HL-60 (cell line): ENCODE data around the gene RGS7.

Experiments used
- DNase-seq, 2 experiments: peaks; one replicate each; pipeline ENCODE4 v3.0.0-alpha.2; 2010 to 2020; ENCODE audit warnings: low read depth in 1 of 2, low spot score in 1 of 2
- H3K27ac ChIP-seq: fragments of 250-450 bp; sonication (Bioruptor Pico); replicated peaks from 2 replicates; pipeline ENCODE4 v1.5.1; 2020; ENCODE audit warnings: mild to moderate bottlenecking, moderate library complexity
- H3K27me3 ChIP-seq: fragments of 250-450 bp; sonication (Bioruptor Pico); 2 replicates; pipeline ENCODE4 v1.5.1; 2021; ENCODE audit warnings: mild to moderate bottlenecking, moderate library complexity; ENCODE audit not compliant: insufficient read depth, poor library complexity, severe bottlenecking
- H3K4me3 ChIP-seq: replicated peaks from 2 replicates; pipeline ENCODE4 v1.5.1; 2011; ENCODE audit warnings: mild to moderate bottlenecking, control low read depth, low read length; ENCODE audit not compliant: insufficient read depth
- CTCF ChIP-seq: IDR thresholded peaks from one replicate; pipeline ENCODE4 v1.5.1; 2011; ENCODE audit warnings: low read length, control low read depth, inconsistent platforms; ENCODE audit not compliant: insufficient read depth
- GABPA ChIP-seq: IDR thresholded peaks from 2 replicates; pipeline ENCODE4 v1.6.1; 2012; ENCODE audit warnings: low read depth
- POLR2AphosphoS5 ChIP-seq: IDR thresholded peaks from 2 replicates; pipeline ENCODE4 v1.6.1; 2012; ENCODE audit warnings: low read depth
- SPI1 ChIP-seq: IDR thresholded peaks from 2 replicates; pipeline ENCODE4 v1.6.1; 2012; ENCODE audit warnings: low read depth, mild to moderate bottlenecking, borderline replicate concordance
- TF ChIP-seq, protein P1 (sequence below): IDR thresholded peaks from 2 replicates; pipeline ENCODE4 v1.6.1; 2012; ENCODE audit warnings: low read depth; ENCODE audit not compliant: insufficient replicate concordance

RGS7 gene

DNA sequence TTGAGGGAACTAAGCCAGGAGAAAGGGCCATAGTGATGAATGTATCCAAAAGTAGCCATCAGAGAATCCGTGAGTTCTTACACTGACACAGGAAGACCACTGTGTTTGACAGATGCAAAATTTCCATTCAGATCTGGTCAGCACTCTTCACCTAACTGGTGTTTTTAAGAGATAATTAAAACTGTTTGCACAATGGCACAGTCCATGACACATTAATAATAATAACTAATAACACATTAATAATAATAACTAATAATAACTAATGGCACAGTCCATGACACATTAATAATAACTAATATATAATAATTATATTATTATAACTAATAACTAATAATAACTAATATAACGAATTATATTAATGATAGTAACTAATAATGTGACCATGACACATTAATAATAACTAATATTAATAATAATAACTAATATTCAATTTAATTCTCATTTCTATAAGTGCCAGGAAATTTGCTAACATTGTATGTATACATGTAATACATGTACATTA is 195.8 kb downstream of the RGS7 start:
- H3K4me3 ChIP-seq, result no peak overlapping the region
- no peak for DNase-seq
- H3K27ac ChIP-seq, result no peak overlapping the region
- H3K27me3 ChIP-seq, result no peaks in the 10 kb centered on the region
- TF ChIP-seq CTCF, result no peak
- TF ChIP-seq GABPA, result no peak

DNA sequence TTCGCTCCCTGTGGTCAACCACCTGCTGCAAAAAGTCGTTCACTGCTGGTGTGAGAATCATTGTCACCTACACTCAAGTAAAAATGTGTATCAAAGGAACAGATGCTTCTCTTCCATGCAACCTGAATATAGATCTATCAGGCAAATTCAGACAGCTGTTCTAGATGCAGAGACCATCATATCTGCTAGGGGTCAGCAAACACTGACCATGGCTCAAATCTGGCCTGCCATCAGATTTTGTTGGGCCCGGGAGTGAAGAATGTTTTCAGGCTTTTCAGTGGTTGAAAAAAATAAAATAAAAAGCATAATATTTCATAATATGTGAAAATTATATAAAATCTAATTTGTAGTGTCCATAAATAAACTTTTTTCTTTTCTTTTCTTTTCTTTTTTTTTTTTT is 199.6 kb downstream of the RGS7 start:
- H3K4me3 ChIP-seq, result no peak overlapping the region
- no peak for DNase-seq
- no peak overlapping the region for H3K27ac ChIP-seq
- no peak for TF ChIP-seq SPI1
- TF ChIP-seq GABPA, result no peak
- TF ChIP-seq CTCF, result no peak
- TF ChIP-seq, protein P1, sequence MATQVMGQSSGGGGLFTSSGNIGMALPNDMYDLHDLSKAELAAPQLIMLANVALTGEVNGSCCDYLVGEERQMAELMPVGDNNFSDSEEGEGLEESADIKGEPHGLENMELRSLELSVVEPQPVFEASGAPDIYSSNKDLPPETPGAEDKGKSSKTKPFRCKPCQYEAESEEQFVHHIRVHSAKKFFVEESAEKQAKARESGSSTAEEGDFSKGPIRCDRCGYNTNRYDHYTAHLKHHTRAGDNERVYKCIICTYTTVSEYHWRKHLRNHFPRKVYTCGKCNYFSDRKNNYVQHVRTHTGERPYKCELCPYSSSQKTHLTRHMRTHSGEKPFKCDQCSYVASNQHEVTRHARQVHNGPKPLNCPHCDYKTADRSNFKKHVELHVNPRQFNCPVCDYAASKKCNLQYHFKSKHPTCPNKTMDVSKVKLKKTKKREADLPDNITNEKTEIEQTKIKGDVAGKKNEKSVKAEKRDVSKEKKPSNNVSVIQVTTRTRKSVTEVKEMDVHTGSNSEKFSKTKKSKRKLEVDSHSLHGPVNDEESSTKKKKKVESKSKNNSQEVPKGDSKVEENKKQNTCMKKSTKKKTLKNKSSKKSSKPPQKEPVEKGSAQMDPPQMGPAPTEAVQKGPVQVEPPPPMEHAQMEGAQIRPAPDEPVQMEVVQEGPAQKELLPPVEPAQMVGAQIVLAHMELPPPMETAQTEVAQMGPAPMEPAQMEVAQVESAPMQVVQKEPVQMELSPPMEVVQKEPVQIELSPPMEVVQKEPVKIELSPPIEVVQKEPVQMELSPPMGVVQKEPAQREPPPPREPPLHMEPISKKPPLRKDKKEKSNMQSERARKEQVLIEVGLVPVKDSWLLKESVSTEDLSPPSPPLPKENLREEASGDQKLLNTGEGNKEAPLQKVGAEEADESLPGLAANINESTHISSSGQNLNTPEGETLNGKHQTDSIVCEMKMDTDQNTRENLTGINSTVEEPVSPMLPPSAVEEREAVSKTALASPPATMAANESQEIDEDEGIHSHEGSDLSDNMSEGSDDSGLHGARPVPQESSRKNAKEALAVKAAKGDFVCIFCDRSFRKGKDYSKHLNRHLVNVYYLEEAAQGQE, result no peak
- no peak for TF ChIP-seq POLR2AphosphoS5
- H3K27me3 ChIP-seq, result no peaks in the 10 kb centered on the region

DNA sequence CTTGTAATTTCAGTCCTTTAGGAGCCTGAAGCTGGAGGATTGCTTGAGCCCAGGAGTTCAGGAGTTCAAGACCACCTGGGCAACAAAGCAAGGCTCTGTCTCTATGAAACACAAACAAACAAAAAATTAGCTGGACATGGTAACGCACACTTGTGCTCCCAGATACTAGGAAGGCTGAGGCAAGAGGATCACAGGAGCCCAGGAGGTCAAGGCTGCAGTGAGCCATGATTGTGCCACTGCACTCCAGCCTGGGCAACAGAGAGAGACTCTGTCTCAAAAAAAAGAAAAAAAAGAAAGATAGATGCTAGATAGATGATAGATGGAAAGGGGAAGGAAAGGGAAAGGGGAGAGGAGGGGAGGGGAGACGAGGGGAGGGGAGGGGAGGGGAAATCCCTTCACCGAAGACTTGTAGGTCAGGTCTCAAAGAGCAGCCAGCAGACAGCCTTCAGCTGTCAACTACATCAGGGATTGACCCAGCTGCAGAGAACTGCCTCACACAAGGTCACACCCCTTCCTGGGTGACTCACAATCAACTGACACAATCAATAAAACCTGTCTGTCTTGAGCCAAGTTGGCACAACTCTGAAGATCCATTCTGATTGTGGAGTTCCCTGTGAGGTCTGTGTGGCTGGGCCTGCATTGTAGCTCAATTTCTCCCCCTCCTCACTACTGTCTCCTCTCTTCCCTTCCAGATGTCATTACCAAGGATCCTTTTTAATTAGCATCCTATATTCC is 200.6 kb downstream of the RGS7 start:
- Histone ChIP-seq H3K4me3 (no peak overlapping the region), H3K27me3 (no peaks in the 10 kb centered on the region), H3K27ac (no peak overlapping the region)
- TF ChIP-seq GABPA, result no peak
- TF ChIP-seq, protein P1, result no peak
- TF ChIP-seq SPI1, result no peak
- TF ChIP-seq CTCF, result no peak
- no peak for TF ChIP-seq POLR2AphosphoS5
- DNase-seq, result no peak

- Histone ChIP-seq H3K27me3 (no peaks in the 10 kb centered on the region), H3K4me3 (no peak overlapping the region), H3K27ac (no peak overlapping the region)
- no peak for DNase-seq
- no peak for TF ChIP-seq POLR2AphosphoS5
- no peak for TF ChIP-seq GABPA
- TF ChIP-seq CTCF, result no peak
- no peak for TF ChIP-seq SPI1
- TF ChIP-seq, protein P1, result no peak
These were observed 211.1 kb downstream of the RGS7 start for GRCh38 chr1:241145881-241146280.
